Tibial nerve (tissue), 3 donors: ENCODE data around the gene GHSR.

Experiments used
- CTCF ChIP-seq, 5 experiments: fragments of 200-600 bp in 3 of 5; fragments of 450-650 bp in 2 of 5; sonication (generic) in 3 of 5; IDR thresholded peaks; one replicate each; pipeline ENCODE4 v1.5.1; 2016 to 2019; ENCODE audit warnings: antibody characterized with exemption in 5 of 5, mild to moderate bottlenecking in 3 of 5, moderate library complexity in 2 of 5
- POLR2A ChIP-seq, 2 donors: fragments of 450-650 bp; IDR thresholded peaks; one replicate each; pipeline ENCODE4 v1.6.1; 2017; ENCODE audit warnings: antibody characterized with exemption in 2 of 2, mild to moderate bottlenecking in 2 of 2, moderate library complexity in 2 of 2

DNA sequence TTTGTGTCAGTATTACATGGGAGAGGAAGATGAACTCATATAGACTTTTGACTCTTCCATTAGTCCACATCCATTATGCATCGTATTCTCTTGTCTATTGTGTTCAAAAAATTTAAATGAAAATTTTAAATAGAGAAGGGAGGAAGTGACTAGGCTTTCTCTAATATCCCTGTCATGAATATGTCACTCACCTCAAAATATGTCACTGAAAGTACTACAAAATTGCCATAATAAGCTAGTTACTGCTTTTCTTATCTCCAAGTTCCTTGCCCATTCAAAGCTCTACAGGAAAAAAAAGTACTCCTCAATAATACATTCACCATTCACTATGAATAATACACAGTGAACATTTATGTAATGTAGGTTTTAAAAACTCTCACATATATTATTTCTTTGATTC is 22.3 kb upstream of the GHSR start:
- TF ChIP-seq POLR2A (IDR thresholded peaks at IDR 0.05) (no peak), CTCF (IDR thresholded peaks at IDR 0.05) (no peak)
